Transverse colon (tissue), 3 donors: ENCODE results near the gene MGST2.

Experiments used
- CTCF ChIP-seq, 5 experiments: fragments of 200-600 bp in 3 of 5; fragments of 450-650 bp in 2 of 5; sonication (generic) in 3 of 5; IDR thresholded peaks; 1 replicate in 2 of 5; 2 replicates in 3 of 5; pipeline ENCODE4 v1.5.1; 2016 to 2017; ENCODE audit warnings: antibody characterized with exemption in 5 of 5, inconsistent platforms in 3 of 5, mild to moderate bottlenecking in 2 of 5, moderate library complexity in 1 of 5
- POLR2A ChIP-seq: fragments of 450-650 bp; IDR thresholded peaks from one replicate; pipeline ENCODE4 v1.6.1; 2016; ENCODE audit warnings: antibody characterized with exemption, mild to moderate bottlenecking, moderate library complexity

- TF ChIP-seq CTCF (IDR thresholded peaks at IDR 0.05), result no peak
- no peak for TF ChIP-seq POLR2A
Measured at GRCh38 chr4:139676913-139677585, 11.4 kb downstream of the MGST2 start.
